ENCODE data around the gene CNIH1.
"Not testable (repeated sequence)": the region's sequence is repeated elsewhere in the genome, so short reads cannot be mapped to it uniquely, and the experiment has no call there.

Gene CNIH1

GRCh38 chr14:54465654-54466053, 24.5 kb upstream of the CNIH1 start:
- DNase-seq = no peak

- DNase-seq = no peak
These were observed 20.9 kb upstream of the CNIH1 start for GRCh38 chr14:54462048-54462447.

- DNase-seq = no peak
These were observed 17.9 kb upstream of the CNIH1 start for GRCh38 chr14:54459106-54459505.

GRCh38 chr14:54458536-54458935, 17.4 kb upstream of the CNIH1 start:
- DNase-seq = not testable (repeated sequence)

DNA sequence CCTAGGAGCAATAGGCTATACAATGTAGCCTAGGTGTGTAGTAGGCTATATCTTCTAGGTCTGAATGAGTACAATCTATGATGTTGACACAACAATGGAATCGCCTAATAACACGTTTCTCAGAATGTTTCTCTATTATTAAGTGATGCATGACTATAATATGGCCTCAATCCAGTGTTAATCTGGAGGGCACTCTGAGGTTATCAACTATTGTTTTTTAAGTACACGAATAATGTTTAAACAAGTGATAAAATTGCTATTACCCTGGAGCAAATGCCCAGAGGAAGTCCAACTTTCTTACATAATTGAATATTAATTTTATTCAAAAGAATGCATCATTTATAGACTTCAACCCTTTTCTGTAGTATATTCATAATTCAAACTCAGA, 16.4 kb upstream of the CNIH1 start:
- DNase-seq = no peak

DNA sequence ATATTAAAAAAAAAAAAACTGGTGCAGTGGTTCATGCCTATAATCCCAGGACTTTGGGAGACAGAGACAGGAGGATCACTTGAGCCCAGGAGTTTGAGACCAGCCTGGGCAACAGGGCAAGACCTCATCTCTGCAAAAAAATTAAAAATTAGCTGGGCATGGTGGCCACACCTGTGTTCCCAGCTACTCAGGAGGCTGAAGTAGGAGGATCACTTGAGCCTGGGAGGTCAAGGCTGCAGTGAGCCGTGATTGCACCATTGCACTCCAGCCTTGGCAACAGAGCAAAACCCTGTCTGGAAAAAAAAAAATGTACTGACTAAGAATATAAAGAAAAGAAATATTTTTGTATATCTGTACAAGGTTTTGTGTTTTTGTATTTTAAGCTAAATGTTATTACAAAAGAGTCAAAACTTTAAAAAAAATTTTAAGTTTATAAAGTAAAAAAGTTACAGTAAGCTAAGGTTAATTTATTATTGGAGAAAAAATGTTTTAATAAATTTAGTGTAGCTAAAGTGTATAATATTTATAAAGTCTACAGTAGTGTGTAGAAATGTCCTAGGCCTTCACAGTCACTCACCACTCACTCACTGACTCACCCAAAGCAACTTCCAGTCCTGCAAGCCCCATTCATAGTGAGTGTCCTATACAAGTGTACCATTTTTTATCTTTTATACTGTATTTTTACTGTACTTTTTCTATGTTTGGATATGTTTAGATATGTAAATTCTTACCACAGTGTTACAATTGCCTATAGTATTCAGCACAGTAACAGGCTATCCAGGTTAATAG, 15.8 kb upstream of the CNIH1 start:
- not testable (repeated sequence) for DNase-seq

DNA sequence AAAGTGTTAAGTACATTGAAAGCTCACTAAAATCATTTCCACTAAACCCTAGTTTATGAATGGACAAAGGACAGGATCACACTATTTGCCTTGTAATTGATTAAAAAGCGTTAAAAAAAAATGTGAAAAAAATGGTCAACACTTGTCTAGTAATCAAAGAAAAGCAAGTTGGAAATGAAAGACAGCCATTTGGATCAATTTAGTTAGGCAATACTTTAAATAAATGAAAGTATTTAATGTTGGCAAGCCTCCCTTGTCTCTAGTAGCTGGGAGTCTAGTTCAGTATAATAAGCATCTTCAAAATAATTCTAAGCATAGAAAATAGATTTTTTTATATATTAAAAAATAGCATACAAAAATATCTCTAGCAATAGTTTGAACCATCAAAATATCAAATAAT, 14.2 kb upstream of the CNIH1 start:
- DNase-seq = no peak

DNA sequence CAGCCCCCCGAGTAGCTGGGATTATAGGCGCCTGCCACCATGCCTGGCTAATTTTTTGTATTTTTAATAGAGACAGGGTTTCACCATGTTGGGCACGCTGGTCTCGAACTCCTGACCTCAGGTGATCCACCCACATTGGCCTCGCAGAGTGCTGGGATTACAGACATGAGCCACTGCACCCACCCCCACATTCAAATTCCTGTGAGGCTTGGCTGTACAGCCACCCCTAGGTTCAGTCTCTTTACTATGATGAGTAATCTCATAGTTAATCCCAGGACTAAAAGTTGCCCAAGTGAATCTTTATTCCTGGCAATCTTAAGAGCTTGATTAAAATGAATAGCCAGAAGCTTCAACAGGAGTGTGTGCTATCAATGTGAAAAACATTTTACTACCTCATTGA, 12.8 kb upstream of the CNIH1 start:
- not testable (repeated sequence) for DNase-seq

- DNase-seq = no peak
These were observed 12.1 kb upstream of the CNIH1 start for GRCh38 chr14:54453252-54453651.

- no peak for DNase-seq
These were observed 10.8 kb upstream of the CNIH1 start for GRCh38 chr14:54451961-54452360.

DNA sequence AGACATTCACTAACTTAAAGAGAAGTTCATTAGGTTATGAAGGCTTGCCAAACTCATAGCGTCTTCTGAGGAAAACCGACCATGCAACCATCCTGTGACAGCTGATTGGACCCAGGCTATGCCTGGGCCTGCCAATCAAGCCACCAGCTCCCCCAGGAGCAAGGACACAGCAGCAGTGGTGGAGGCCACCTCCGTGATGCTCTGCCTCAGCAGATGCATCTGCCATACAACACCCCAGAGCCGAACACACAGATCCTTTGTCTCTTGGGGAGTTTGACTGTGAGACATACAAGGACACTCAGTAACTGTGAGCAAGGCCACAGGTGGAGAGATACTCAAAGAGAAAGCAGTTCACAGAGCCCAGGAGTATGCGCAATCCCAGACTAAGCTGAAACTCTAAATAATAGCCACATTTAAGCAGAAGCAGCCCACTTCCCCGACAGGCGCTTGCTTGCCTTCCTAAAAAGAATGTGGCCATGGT, 10.0 kb upstream of the CNIH1 start:
- no peak for DNase-seq

DNA sequence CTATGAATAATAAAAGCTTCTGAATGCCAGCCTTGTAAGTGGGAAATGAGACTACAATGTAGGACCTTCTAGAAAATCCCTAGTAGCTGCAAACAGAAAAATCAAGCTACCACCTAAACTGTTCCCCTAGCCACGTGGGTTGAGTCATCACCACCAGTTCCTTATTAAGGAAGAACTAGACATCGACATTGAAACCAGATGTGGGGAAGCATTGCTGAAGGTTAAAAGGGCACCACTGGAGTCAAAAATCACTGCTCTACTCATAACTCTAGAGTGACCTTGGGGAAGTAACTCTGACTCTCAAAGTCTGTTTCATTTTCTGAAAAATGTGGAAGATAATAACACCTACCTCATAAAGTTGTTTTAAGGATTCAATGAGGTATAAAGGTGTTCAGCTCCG, 9.4 kb upstream of the CNIH1 start:
- DNase-seq = no peak

GRCh38 chr14:54447231-54447692, 6.1 kb upstream of the CNIH1 start:
- no peak for DNase-seq

- no peak for DNase-seq
These were observed 5.1 kb upstream of the CNIH1 start for GRCh38 chr14:54446161-54446693.

- no peak for DNase-seq
These were observed 3.5 kb upstream of the CNIH1 start for GRCh38 chr14:54444681-54445080.

DNA sequence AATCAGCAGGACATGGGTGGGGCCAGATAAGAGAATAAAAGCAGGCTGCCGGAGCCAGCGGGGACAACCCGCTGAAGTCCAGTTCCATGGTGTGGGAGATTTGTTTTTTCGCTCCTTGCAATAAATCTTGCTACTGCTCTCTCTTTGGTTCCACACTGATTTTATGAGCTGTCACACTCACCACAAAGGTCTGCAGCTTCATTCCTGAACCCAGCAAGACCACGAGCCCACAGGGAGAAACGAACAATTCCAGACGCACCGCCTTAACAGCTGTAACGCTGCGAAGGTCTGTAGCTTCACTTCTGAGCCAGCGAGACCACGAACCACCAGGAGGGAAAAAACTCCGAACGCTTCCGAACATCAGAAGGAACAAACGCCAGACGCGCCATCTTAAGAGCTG, 2.8 kb upstream of the CNIH1 start:
- no peak for DNase-seq

- not testable (repeated sequence) for DNase-seq
These were observed 1.8 kb upstream of the CNIH1 start for GRCh38 chr14:54442961-54443360.

DNA sequence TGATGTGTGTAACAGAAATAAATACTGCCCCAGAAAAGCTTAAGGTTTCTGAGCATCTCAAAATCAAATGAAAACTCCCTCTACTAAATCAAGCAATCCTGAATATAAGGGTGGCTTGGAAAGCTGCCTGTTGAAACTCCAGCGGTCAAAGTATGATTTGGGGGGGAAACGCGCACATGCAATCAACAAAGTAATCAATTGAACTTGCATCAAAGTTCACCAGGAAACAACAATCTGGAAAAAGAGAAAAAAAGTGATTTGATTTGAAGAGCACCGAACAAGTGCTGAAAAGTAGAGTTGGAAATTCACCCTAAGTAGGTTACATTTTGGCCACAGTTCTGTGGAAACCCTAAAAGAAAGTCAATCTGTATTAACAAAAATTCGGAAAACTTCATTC, 700 bp downstream of the CNIH1 start:
- no peak for DNase-seq

DNA sequence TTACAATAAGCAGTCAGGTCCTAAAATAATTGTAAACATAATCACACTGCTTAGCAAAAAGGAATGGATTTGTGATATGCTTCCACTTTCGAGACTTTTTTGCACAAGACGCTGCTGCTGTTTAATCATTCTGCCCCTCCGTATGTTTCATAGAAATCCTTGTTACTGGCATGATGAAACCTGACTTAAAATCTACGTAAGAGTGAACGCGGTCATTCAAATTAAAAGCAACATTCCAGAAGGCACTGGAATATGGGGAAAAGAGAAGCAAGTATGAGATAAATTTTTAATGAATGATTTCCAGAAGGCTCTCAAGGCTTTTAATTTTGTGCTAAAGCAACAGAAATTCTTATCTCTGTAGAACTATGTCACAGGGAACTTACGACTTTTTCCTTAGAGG, 1.1 kb downstream of the CNIH1 start:
- DNase-seq = no peak

GRCh38 chr14:54438703-54439102, 2.5 kb downstream of the CNIH1 start:
- no peak for DNase-seq

DNA sequence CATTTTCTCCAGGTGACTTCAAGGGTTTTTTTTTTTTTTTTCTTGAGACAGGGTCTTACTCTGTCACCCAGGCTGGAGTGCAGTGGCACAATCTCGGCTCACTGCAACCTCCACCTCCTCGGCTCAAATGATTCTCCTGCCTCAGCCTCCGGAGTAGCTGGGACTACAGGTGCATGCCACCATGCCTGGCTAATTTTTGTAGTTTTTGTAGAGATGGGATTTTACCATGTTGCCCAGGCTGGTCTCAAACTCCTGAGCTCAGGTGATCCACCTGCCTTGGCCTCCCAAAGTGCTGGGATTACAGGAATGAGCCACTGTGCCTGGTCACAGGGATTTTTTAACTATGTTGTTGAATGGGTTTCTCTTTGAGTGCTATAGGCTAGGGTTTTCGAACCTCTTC, 3.2 kb downstream of the CNIH1 start:
- not testable (repeated sequence) for DNase-seq

DNA sequence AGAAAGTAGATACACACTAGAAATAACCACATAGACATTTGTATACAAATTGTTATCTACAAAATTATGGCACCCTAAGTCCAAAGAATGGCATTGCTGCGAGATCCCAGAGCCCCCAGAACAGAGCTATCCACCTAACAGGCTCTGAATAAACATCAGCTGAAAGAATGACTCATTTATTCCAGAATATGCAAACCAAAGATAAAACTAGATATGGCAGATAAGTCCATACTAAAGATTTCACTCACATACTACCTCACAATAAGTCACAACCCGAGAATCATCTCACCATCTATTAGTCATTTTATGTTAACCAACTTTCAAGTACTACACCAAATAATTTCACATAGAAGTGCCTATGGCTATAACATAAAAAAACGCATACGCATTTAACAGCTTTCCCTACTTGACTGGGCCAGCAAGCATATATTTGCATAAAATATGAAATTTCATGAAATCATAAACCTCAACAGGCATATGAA, 5.6 kb downstream of the CNIH1 start:
- DNase-seq = no peak

- no peak for DNase-seq
These were observed 12.6 kb downstream of the CNIH1 start for GRCh38 chr14:54428527-54428926.

DNA sequence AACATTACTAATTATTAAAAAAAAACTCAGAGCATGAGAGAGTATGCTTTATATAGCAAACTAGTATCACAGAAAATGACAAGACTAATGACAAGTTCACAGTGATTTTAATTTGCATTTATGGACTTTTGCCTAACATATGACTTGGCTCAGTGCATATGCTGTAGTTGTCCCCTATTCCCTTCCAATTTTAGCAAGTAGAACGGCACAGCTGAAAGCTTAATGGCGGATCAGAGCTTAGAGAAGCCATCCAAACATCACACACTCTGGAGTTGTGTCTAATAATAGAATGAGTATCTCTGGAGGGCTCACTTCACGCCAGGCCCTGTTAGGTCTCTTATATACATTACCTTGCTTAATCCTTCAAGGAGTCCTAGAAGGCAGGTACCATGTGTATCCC, 13.3 kb downstream of the CNIH1 start:
- no peak for DNase-seq
